PC-9 (cell line): Measurements from ENCODE around the gene NRG2.

Experiments used
- CTCF ChIP-seq: fragments of 200-600 bp; sonication (generic); conservative IDR thresholded peaks from 2 replicates; pipeline ENCODE4 v1.6.1; 2017; ENCODE audit warnings: mixed run types, antibody characterized with exemption, mild to moderate bottlenecking, moderate library complexity
- EZH2 ChIP-seq: fragments of 200-600 bp; sonication (generic); IDR thresholded peaks from 2 replicates; pipeline ENCODE4 v1.8.0; 2017; ENCODE audit warnings: antibody characterized with exemption, low read depth

- TF ChIP-seq CTCF (no peak), EZH2 (no peak)
Observed at GRCh38 chr5:139982157-139982974, 60.7 kb downstream of the NRG2 start.
